Gastrocnemius medialis (tissue), 4 donors: ENCODE results near the gene SASH1. TPM values are rescaled to one million over a fixed set of nuclear protein-coding genes. Genes with fewer than 3 reads are reported as not detected.

Experiments
- ATAC-seq, 2 donors: fragments of 150-250 bp; one replicate each; pipeline ENCODE4 v1.9.1; 2016
- DNase-seq, 2 donors: peaks; one replicate each; pipeline ENCODE4 v3.0.0-alpha.2; 2019
- H3K27ac ChIP-seq, 4 donors: fragments of 200-600 bp; sonication (generic); 1 replicate in 1 of 4; 2 replicates in 3 of 4; pipeline ENCODE4 v1.5.1; 2016 to 2018; ENCODE audit warnings: mild to moderate bottlenecking in 2 of 4, moderate library complexity in 1 of 4
- H3K27me3 ChIP-seq, 3 donors: fragments of 200-600 bp; sonication (generic) in 2 of 3; 1 replicate in 1 of 3; 2 replicates in 2 of 3; pipeline versions ENCODE4 v1.5.1 to v1.6.0; 2016 to 2019; ENCODE audit warnings: mild to moderate bottlenecking in 1 of 3, moderate library complexity in 1 of 3
- H3K36me3 ChIP-seq, 2 donors: fragments of 200-600 bp; sonication (generic) in 1 of 2; one replicate each; pipeline ENCODE4 v1.5.1; 2017 to 2018
- H3K4me1 ChIP-seq, 2 donors: fragments of 200-600 bp; sonication (generic) in 1 of 2; one replicate each; pipeline ENCODE4 v1.5.1; 2016 to 2017; ENCODE audit warnings: mild to moderate bottlenecking in 2 of 2
- H3K4me3 ChIP-seq, 4 donors: fragments of 200-600 bp; sonication (generic) in 3 of 4; 1 replicate in 1 of 4; 2 replicates in 3 of 4; pipeline ENCODE4 v1.5.1; 2016 to 2019; ENCODE audit warnings: mild to moderate bottlenecking in 2 of 4
- H3K9me3 ChIP-seq, 3 donors: fragments of 200-600 bp; sonication (generic) in 2 of 3; 1 replicate in 1 of 3; 2 replicates in 2 of 3; pipeline ENCODE4 v1.5.1; 2016 to 2019
- POLR2A ChIP-seq, 2 donors: fragments of 450-650 bp; IDR thresholded peaks; one replicate each; pipeline ENCODE4 v1.6.1; 2017; ENCODE audit warnings: antibody characterized with exemption in 2 of 2, mild to moderate bottlenecking in 2 of 2, moderate library complexity in 2 of 2
- in situ Hi-C, 4 donors: fragments of 200-750 bp; cut with MboI; loops; one replicate each; pipeline versions ENCODE4 v1.15.0 to v1.8.0; 2017; ENCODE audit warnings: low sequenced_read_pairs in 4 of 4
- intact Hi-C: fragments of 100-400 bp; cut with DNase I; formaldehyde crosslinking; loops from one replicate; pipeline ENCODE4 v1.15.1; 2023; ENCODE audit warnings: low total_unique reads
- total RNA-seq, 4 donors: library from RNA; depleted of rRNA; stranded (reverse); fragments of >200 nt; gene quantifications; one replicate each; pipeline versions ENCODE4 v1.1.0 to v1.2.3, GENCODE V29; 2016
- TF ChIP-seq, protein P1 (sequence below), 5 experiments: fragments of 450-650 bp in 3 of 5; fragments of 200-600 bp in 2 of 5; sonication (generic) in 2 of 5; IDR thresholded peaks in 4 of 5; conservative IDR thresholded peaks in 1 of 5; 1 replicate in 4 of 5; 2 replicates in 1 of 5; pipeline ENCODE4 v1.5.1; 2016 to 2019; ENCODE audit warnings: antibody characterized with exemption in 5 of 5, mild to moderate bottlenecking in 3 of 5, moderate library complexity in 3 of 5

Gene SASH1
- total RNA-seq, 4 donors from 2014 or later: 28.2 to 42.4 (median 35.4) TPM

DNA sequence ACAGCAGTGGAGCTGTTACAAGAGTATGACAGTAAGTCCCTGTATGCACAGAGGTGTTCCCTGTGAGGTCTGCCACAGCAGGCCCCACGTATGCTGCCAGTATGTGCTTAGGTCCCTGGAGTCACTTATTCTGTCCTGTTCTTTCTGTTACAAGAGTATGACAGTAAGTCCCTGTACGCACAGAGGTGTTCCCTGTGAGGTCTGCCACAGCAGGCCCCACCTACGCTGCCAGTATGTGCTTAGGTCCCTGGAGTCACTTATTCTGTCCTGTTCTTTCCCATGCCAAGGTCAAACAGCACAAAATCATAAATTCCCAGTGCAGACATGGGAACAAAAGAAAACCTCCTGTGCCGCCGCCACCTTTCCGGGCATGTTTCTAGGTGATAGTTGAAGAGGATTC lies 192.2 kb downstream of the SASH1 start:
- Histone ChIP-seq H3K27me3 (no peaks in the 10 kb centered on the region), H3K36me3 (peaks cover 0 to 48% of the 10 kb centered on the region in 2 donors), H3K27ac (no peak overlapping the region), H3K9me3 (no peaks in the 10 kb centered on the region), H3K4me1 (peaks cover 13 to 14% of the 10 kb centered on the region in 2 donors), H3K4me3 (no peak overlapping the region)
- in situ Hi-C loops: no loop called here
- ATAC-seq (no peak), DNase-seq (no peak)
- intact Hi-C loops: no loop called here
- TF ChIP-seq POLR2A (IDR thresholded peaks at IDR 0.05): no peak
- TF ChIP-seq, protein P1, sequence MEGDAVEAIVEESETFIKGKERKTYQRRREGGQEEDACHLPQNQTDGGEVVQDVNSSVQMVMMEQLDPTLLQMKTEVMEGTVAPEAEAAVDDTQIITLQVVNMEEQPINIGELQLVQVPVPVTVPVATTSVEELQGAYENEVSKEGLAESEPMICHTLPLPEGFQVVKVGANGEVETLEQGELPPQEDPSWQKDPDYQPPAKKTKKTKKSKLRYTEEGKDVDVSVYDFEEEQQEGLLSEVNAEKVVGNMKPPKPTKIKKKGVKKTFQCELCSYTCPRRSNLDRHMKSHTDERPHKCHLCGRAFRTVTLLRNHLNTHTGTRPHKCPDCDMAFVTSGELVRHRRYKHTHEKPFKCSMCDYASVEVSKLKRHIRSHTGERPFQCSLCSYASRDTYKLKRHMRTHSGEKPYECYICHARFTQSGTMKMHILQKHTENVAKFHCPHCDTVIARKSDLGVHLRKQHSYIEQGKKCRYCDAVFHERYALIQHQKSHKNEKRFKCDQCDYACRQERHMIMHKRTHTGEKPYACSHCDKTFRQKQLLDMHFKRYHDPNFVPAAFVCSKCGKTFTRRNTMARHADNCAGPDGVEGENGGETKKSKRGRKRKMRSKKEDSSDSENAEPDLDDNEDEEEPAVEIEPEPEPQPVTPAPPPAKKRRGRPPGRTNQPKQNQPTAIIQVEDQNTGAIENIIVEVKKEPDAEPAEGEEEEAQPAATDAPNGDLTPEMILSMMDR (IDR thresholded peaks at IDR 0.05 in 4 of 5, conservative IDR thresholded peaks at IDR 0.05 in 1 of 5): no peak

DNA sequence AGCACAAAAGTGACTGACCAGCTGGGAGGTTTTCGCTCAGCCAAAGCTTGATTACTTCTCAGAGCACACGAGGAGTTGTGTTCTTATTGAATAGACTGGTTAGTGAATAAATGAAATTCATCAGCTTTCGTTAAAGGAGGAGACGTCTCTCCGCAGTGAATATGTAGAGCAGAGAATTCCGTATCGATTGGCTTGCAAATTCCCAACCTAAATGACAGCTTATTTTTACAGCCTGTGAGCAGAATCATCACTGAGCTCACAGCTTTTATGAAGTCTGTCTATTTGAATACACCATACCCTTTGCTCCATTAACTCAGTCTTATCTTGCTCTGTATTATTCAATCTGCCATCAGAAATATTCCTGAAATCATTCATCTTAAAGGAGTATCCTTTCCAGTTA lies 192.7 kb downstream of the SASH1 start:
- peaks cover 7 to 14% of the 10 kb centered on the region in 2 donors for H3K4me1 ChIP-seq

GRCh38 chr6:148535976-148536375 lies 193.3 kb downstream of the SASH1 start:
- H3K4me1 ChIP-seq: peaks cover 1 to 11% of the 10 kb centered on the region in 2 donors
- ATAC-seq (no peak), DNase-seq (no peak)
- TF ChIP-seq, protein P1 (IDR thresholded peaks at IDR 0.05 in 4 of 5, conservative IDR thresholded peaks at IDR 0.05 in 1 of 5): no peak
- no peak for TF ChIP-seq POLR2A (IDR thresholded peaks at IDR 0.05)
- no peaks in the 10 kb centered on the region for H3K9me3 ChIP-seq
- intact Hi-C loops: no loop called here
- H3K27me3 ChIP-seq: no peaks in the 10 kb centered on the region
- in situ Hi-C loops: no loop called here
- peaks cover 0 to 56% of the 10 kb centered on the region in 2 donors for H3K36me3 ChIP-seq
- no peak overlapping the region for H3K27ac ChIP-seq
- no peak overlapping the region for H3K4me3 ChIP-seq

More for the DNA sequence above, 192.7 kb downstream of the SASH1 start:
- Histone ChIP-seq H3K27me3 (no peaks in the 10 kb centered on the region), H3K9me3 (no peaks in the 10 kb centered on the region), H3K27ac (no peak overlapping the region), H3K36me3 (peaks cover 0 to 50% of the 10 kb centered on the region in 2 donors), H3K4me3 (no peak overlapping the region)
- no peak for TF ChIP-seq POLR2A (IDR thresholded peaks at IDR 0.05)
- TF ChIP-seq, protein P1 (IDR thresholded peaks at IDR 0.05 in 4 of 5, conservative IDR thresholded peaks at IDR 0.05 in 1 of 5): no peak
- intact Hi-C loops: no loop called here
- ATAC-seq: no peak
- in situ Hi-C loops: no loop called here
- DNase-seq: no peak

DNA sequence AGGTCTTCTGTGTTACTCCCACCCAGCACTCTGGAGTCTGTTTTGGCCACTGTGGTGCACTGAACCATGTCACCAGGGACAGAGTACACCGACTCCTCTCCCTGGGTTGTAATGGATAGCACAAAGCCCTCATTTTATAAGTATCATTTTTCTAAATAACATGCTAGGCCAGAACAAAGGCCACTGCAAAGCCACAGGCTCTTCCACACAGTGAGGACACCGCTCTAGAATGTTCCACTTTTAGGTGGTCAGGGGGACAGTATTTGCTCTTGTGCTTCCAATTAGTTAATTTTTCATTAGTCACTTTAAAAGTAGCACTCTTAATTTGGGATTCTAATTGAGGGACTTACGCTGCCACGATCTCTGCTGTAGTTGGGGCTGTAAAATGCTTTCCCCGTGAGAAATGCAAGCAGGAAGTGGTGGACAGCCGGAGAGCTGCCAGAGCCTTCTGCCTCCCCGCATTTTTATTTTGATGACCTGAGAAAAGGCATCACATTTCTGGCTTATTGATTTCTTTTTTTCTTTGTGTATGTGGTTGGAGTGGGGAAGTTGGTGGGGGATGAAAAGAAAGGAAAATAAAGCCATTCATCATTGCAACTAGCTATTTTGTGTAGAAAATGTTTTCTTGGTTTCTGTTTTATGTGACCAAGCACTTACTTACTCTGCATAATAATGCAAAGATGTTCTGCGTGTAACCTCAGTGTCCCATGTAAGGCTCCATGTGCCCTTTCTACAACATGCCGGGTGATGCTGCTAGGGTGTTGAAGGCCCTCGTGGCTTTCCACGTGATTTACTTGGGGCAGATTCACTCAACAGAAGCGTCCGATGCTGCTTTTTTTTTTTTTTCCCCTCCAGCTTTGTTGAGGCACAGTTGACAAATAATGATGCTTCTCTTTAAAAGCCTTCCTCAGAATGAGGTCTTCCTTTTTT lies 195.9 kb downstream of the SASH1 start:
- Histone ChIP-seq H3K36me3 (peaks cover 0 to 47% of the 10 kb centered on the region in 2 donors), H3K27ac (peak overlapping the region in 3 of 4 donors; percentile 8 to 12 (median 11)), H3K27me3 (no peaks in the 10 kb centered on the region), H3K4me3 (no peak overlapping the region), H3K9me3 (no peaks in the 10 kb centered on the region), H3K4me1 (peaks cover 0 to 8% of the 10 kb centered on the region in 2 donors)
- intact Hi-C loops: no loop called here
- in situ Hi-C loops: no loop called here
- TF ChIP-seq, protein P1 (IDR thresholded peaks at IDR 0.05 in 4 of 5, conservative IDR thresholded peaks at IDR 0.05 in 1 of 5): no peak
- ATAC-seq (peak in 1 of 2 donors; percentile 34), DNase-seq (no peak)
